ENCODE results near the gene TESK1. TPM values are rescaled to one million over a fixed set of nuclear protein-coding genes. Genes with fewer than 3 reads are reported as not detected.

Gene TESK1
- total and polyA plus RNA-seq, 2 of the 8 experiments (the other 6 are each of a cell fraction or from before 2014, with no cell fraction given) = 13.5 to 13.9 TPM

GRCh38 chr9:35650341-35651158, 45.5 kb downstream of the TESK1 start, which contains the start of gene SIT1:
SIT1 (minus strand) TSS chr9:35650931; CDS start chr9:35650853, 78 bp downstream.
- Histone ChIP-seq H2BK5ac (ENCODE audit: low read depth, low read length) (peak within 1 kb of the TSS; percentile 52; the same call in 1 of the 2 replicates), H3K56ac (replicated peaks; ENCODE audit: insufficient read length, low read depth, low read length) (no peak within 1 kb of the TSS), H3K9me3 (ENCODE audit: insufficient read depth in 2 of 2, low read depth in 1 of 2, low read length in 1 of 2) (no peaks in the 10 kb centered on the region), H3K4me2 (ENCODE audit: insufficient read depth in 1 of 2, low read depth in 2 of 2, low read length in 2 of 2) (peak within 1 kb of the TSS; percentile 45 to 64), H3K14ac (ENCODE audit: insufficient read length) (no peak within 1 kb of the TSS), H2BK12ac (ENCODE audit: low read depth, low read length) (peak within 1 kb of the TSS; percentile 68; the same call in 1 of the 2 replicates), H3K27ac (ENCODE audit: low read depth, low read length) (no peak within 1 kb of the TSS), H3K79me2 (ENCODE audit: control insufficient read depth in 1 of 2, insufficient read depth in 2 of 2, low read length in 2 of 2) (no peaks in the 10 kb centered on the region), H3K4me1 (replicated peaks in 1 of 4; ENCODE audit: control insufficient read depth in 3 of 4, insufficient read depth in 4 of 4, low read length in 3 of 4) (peaks cover 0 to 17% (median 12%) of the 10 kb centered on the region in 4 experiments; a peak in 5 of 7 replicates), H3K4ac (replicated peaks; ENCODE audit: insufficient read length, low read depth, low read length) (no peak within 1 kb of the TSS), H3K9ac (replicated peaks in 1 of 4; ENCODE audit: extremely low read depth in 1 of 4, low read depth in 3 of 4, low read length in 3 of 4) (no peak within 1 kb of the TSS), H3K27me3 (replicated peaks in 1 of 4; ENCODE audit: control insufficient read depth in 3 of 4, extremely low read depth in 1 of 4, insufficient read depth in 3 of 4, low read length in 3 of 4) (no peaks in the 10 kb centered on the region), H3K23ac (ENCODE audit: insufficient read length) (no peak within 1 kb of the TSS), H3K4me3 (ENCODE audit: extremely low read depth in 1 of 4, insufficient read depth in 2 of 4, low read depth in 3 of 4, low read length in 4 of 4) (peak within 1 kb of the TSS in 1 of 4 experiments; percentile 40; a peak in 2 of 8 replicates), H2BK15ac (ENCODE audit: low read length) (0 out of 2 replicates have a peak within 1 kb of the TSS, but pooled peaks have one; percentile 72), H3K23me2 (ENCODE audit: low read depth, low read length) (peaks cover 10% of the 10 kb centered on the region; the same call in 1 of the 2 replicates), H4K8ac (ENCODE audit: extremely low read depth, insufficient read depth, low read length) (peak within 1 kb of the TSS; percentile 9; the same call in 1 of the 2 replicates), H3K79me1 (ENCODE audit: low read depth, low read length) (no peaks in the 10 kb centered on the region), H3K36me3 (ENCODE audit: control insufficient read depth in 2 of 4, insufficient read depth in 4 of 4, low read length in 3 of 4) (no peaks in the 10 kb centered on the region), H2BK120ac (replicated peaks; ENCODE audit: low read depth, low read length) (peak within 1 kb of the TSS; percentile 10), H2AK5ac (ENCODE audit: low read depth, low read length) (0 out of 2 replicates have a peak within 1 kb of the TSS, but pooled peaks have one; percentile 9), H3K18ac (ENCODE audit: extremely low read depth, low read length) (peak within 1 kb of the TSS; percentile 86), H2BK20ac (ENCODE audit: low read length) (peak within 1 kb of the TSS; percentile 88; the same call in 1 of the 2 replicates), H4K91ac (replicated peaks; ENCODE audit: insufficient read length, low read length) (peak within 1 kb of the TSS; percentile 70), H4K20me1 (replicated peaks in 1 of 2; ENCODE audit: control insufficient read depth in 1 of 2, insufficient read depth in 2 of 2, low read length in 2 of 2) (no peaks in the 10 kb centered on the region), H2AFZ (ENCODE audit: low read length) (peak within 1 kb of the TSS; percentile 78; the same call in 1 of the 2 replicates), H4K5ac (ENCODE audit: insufficient read length, low read depth, low read length) (no peak within 1 kb of the TSS)
- FAIRE-seq (no peak), DNase-seq (ENCODE audit: low read depth in 1 of 2, low spot score in 2 of 2) (peak in 1 of 2 experiments; percentile 58)
- CTCF ChIA-PET (ENCODE audit: partially characterized antibody) = interaction anchor here (0.5 to 8.1 kb wide), 9 partner anchors 11 to 1342 kb away, joined by 3 to 149 read pairs (median 4); partner anchors contain the start of genes ARHGEF39, CCDC107, CD72 and CREB3
- WGBS, 2 experiments (ENCODE audit: extremely low coverage in 1 of 2, insufficient coverage in 1 of 2, insufficient read length in 1 of 2, insufficient replicate concordance in 2 of 2, low coverage in 1 of 2, low lambda C conversion rate in 2 of 2, missing lambda C conversion rate in 1 of 2) = 61% methylated on average over 20 of the region's 22 CpGs; no CpG with 5 or more reads in 1 of the 2 experiments
- POLR2A ChIA-PET (ENCODE audit: partially characterized antibody) = interaction anchor here (0.7 to 6.2 kb wide), 7 partner anchors 6 to 77 kb away, joined by 3 to 53 read pairs (median 3); partner anchors contain the start of genes CCDC107, CD72 and RMRP
- peak; percentile 88 for TF ChIP-seq ASH2L (IDR thresholded peaks at IDR 0.05; ENCODE audit: low read length)
- peak; percentile 25; the same call in 1 of the 2 replicates for TF ChIP-seq MAX (IDR thresholded peaks at IDR 0.05)
- TF ChIP-seq NANOG (IDR thresholded peaks at IDR 0.05; ENCODE audit: insufficient read depth, low read depth, low read length, poor library complexity, severe bottlenecking) = no peak
- peak; percentile 83; the same call in 1 of the 2 replicates for TF ChIP-seq RBBP5 (IDR thresholded peaks at IDR 0.05; ENCODE audit: borderline replicate concordance, low read depth, low read length)
- TF ChIP-seq EGR1 (IDR thresholded peaks at IDR 0.05; ENCODE audit: borderline replicate concordance, low read depth, low read length) = no peak
- no peak for TF ChIP-seq POU5F1 (IDR thresholded peaks at IDR 0.05; ENCODE audit: low read depth, low read length)
- TF ChIP-seq RAD21 (IDR thresholded peaks at IDR 0.05 in 1 of 2, conservative IDR thresholded peaks at IDR 0.05 in 1 of 2; ENCODE audit: low read depth in 2 of 2, low read length in 2 of 2) = no peak
- TF ChIP-seq JUN (IDR thresholded peaks at IDR 0.05; ENCODE audit: low read depth, low read length) = no peak
- TF ChIP-seq SIN3A (conservative IDR thresholded peaks at IDR 0.05 in 1 of 2, IDR thresholded peaks at IDR 0.05 in 1 of 2; ENCODE audit: low read depth in 1 of 2, low read length in 2 of 2) = 0 out of 4 replicates have a peak, but pooled peaks of 1 of the 2 experiments have one; percentile 35
